DND-41 (cell line): ENCODE data around the gene BCAP31.

Experiments
- ATAC-seq: fragments of 200-7000 bp; cut with Tn5 transposase; 3 replicates; pipeline ENCODE4 v1.9.1; 2021; ENCODE audit warnings: low read depth; ENCODE audit not compliant: insufficient read depth
- DNase-seq: peaks from one replicate; pipeline ENCODE4 v3.0.0-alpha.2; 2020
- H2AFZ ChIP-seq: 2 replicates; pipeline ENCODE4 v1.6.0; 2012; ENCODE audit warnings: low read depth, low read length
- H3K27ac ChIP-seq: 2 replicates; pipeline ENCODE4 v1.5.1; 2012; ENCODE audit warnings: low read length, inconsistent platforms
- H3K27me3 ChIP-seq: fragments of 200-600 bp; sonication (generic); 2 replicates; pipeline ENCODE4 v1.6.0; 2012; ENCODE audit warnings: low read length, mild to moderate bottlenecking, inconsistent platforms; ENCODE audit not compliant: insufficient read depth, poor library complexity
- H3K36me3 ChIP-seq: 2 replicates; pipeline ENCODE4 v1.5.1; 2012; ENCODE audit warnings: low read length, inconsistent platforms; ENCODE audit not compliant: insufficient read depth
- H3K4me1 ChIP-seq: 2 replicates; pipeline ENCODE4 v1.5.1; 2012; ENCODE audit warnings: mild to moderate bottlenecking, low read length; ENCODE audit not compliant: insufficient read depth
- H3K4me2 ChIP-seq: 2 replicates; pipeline ENCODE4 v1.6.0; 2012; ENCODE audit warnings: mild to moderate bottlenecking, moderate library complexity, low read length, inconsistent platforms; ENCODE audit not compliant: insufficient read depth
- H3K4me3 ChIP-seq, 2 experiments: fragments of 200-600 bp in 1 of 2; shearing (Covaris generic) in 1 of 2; 2 replicates each; pipeline ENCODE4 v1.5.1; 2012 to 2016; ENCODE audit warnings: inconsistent platforms in 2 of 2, low read length in 2 of 2, mild to moderate bottlenecking in 2 of 2, low read depth in 1 of 2, moderate library complexity in 1 of 2
- H3K79me2 ChIP-seq: 2 replicates; pipeline ENCODE4 v1.6.0; 2012; ENCODE audit warnings: low read length, inconsistent platforms; ENCODE audit not compliant: insufficient read depth
- H3K9ac ChIP-seq: 2 replicates; pipeline ENCODE4 v1.6.0; 2012; ENCODE audit warnings: low read depth, mild to moderate bottlenecking, inconsistent platforms, low read length, moderate library complexity
- H3K9me3 ChIP-seq: 2 replicates; pipeline ENCODE4 v1.5.1; 2012; ENCODE audit warnings: low read length, moderate library complexity, mild to moderate bottlenecking, inconsistent platforms; ENCODE audit not compliant: insufficient read depth, severe bottlenecking
- H4K20me1 ChIP-seq: 2 replicates; pipeline ENCODE4 v1.6.0; 2012; ENCODE audit warnings: low read length; ENCODE audit not compliant: insufficient read depth
- EZH2 ChIP-seq: IDR thresholded peaks from 3 replicates; pipeline ENCODE4 v1.6.1; 2012; ENCODE audit warnings: borderline replicate concordance, low read depth, mild to moderate bottlenecking, moderate library complexity, low read length, inconsistent platforms; ENCODE audit not compliant: severe bottlenecking
- TF ChIP-seq, protein P1 (sequence below): IDR thresholded peaks from 2 replicates; pipeline ENCODE4 v1.5.1; 2012; ENCODE audit warnings: borderline replicate concordance, low read length, moderate library complexity, mild to moderate bottlenecking; ENCODE audit not compliant: poor library complexity, severe bottlenecking; ENCODE audit errors: extremely low read depth

Gene BCAP31

GRCh38 chrX:153724252-153725038, at the start of gene BCAP31, which contains the start of gene ABCD1:
Gene BCAP31 (minus strand): TSS chrX:153724387. CDS start chrX:153723244, 1,143 bp downstream.
Gene ABCD1 (plus strand): TSS chrX:153724856. CDS start chrX:153725267, 411 bp downstream.
- peaks cover 38% of the 10 kb centered on the region for H3K79me2 ChIP-seq
- peaks cover 32% of the 10 kb centered on the region for H3K36me3 ChIP-seq
- H3K4me2 ChIP-seq: peak within 1 kb of the TSS; percentile 97
- no peaks in the 10 kb centered on the region for H3K27me3 ChIP-seq
- peak within 1 kb of the TSS; percentile 78 for H3K9ac ChIP-seq
- no peaks in the 10 kb centered on the region for H3K9me3 ChIP-seq
- TF ChIP-seq, protein P1, sequence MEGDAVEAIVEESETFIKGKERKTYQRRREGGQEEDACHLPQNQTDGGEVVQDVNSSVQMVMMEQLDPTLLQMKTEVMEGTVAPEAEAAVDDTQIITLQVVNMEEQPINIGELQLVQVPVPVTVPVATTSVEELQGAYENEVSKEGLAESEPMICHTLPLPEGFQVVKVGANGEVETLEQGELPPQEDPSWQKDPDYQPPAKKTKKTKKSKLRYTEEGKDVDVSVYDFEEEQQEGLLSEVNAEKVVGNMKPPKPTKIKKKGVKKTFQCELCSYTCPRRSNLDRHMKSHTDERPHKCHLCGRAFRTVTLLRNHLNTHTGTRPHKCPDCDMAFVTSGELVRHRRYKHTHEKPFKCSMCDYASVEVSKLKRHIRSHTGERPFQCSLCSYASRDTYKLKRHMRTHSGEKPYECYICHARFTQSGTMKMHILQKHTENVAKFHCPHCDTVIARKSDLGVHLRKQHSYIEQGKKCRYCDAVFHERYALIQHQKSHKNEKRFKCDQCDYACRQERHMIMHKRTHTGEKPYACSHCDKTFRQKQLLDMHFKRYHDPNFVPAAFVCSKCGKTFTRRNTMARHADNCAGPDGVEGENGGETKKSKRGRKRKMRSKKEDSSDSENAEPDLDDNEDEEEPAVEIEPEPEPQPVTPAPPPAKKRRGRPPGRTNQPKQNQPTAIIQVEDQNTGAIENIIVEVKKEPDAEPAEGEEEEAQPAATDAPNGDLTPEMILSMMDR: no peak
- TF ChIP-seq EZH2: no peak
- peak within 1 kb of the TSS; percentile 78 for H3K27ac ChIP-seq
- peak within 1 kb of the TSS; percentile 62 to 85; a peak in 3 of 4 replicates for H3K4me3 ChIP-seq
- peak; percentile 83 for ATAC-seq
- peak within 1 kb of the TSS; percentile 52 for H2AFZ ChIP-seq
- DNase-seq: peak; percentile 90
- peaks cover 28% of the 10 kb centered on the region for H4K20me1 ChIP-seq
- H3K4me1 ChIP-seq: peaks cover 24% of the 10 kb centered on the region

DNA sequence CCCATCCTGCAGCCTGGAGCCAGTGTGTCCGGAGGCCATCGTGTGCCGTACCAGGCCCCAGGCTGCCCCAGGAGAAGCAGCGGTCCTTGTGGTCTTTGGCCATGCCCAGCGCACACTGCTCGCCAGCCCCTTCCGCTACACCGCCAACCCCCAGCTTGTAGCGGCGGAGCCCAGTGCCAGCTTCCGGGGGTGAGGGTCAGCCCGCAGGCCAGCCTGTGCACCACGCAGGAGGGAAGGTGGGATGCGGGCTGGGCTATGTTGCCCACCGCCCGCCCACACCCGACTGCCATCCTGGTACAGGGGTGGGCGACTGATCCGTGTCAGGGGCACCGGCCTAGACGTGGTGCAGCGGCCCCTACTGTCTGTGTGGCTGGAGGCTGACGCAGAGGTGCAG, 49.0 kb upstream of the BCAP31 start:
- H3K4me1 ChIP-seq: no peaks in the 10 kb centered on the region
- no peaks in the 10 kb centered on the region for H3K9me3 ChIP-seq
- no peak overlapping the region for H3K27ac ChIP-seq
- H3K79me2 ChIP-seq: no peaks in the 10 kb centered on the region
- H3K27me3 ChIP-seq: no peaks in the 10 kb centered on the region
- no peaks in the 10 kb centered on the region for H4K20me1 ChIP-seq
- ATAC-seq: no peak
- H3K9ac ChIP-seq: no peak overlapping the region
- H3K36me3 ChIP-seq: no peaks in the 10 kb centered on the region
- TF ChIP-seq EZH2: no peak
- no peak overlapping the region for H2AFZ ChIP-seq
- no peak for DNase-seq
- H3K4me3 ChIP-seq: no peak overlapping the region
- no peak overlapping the region for H3K4me2 ChIP-seq

DNA sequence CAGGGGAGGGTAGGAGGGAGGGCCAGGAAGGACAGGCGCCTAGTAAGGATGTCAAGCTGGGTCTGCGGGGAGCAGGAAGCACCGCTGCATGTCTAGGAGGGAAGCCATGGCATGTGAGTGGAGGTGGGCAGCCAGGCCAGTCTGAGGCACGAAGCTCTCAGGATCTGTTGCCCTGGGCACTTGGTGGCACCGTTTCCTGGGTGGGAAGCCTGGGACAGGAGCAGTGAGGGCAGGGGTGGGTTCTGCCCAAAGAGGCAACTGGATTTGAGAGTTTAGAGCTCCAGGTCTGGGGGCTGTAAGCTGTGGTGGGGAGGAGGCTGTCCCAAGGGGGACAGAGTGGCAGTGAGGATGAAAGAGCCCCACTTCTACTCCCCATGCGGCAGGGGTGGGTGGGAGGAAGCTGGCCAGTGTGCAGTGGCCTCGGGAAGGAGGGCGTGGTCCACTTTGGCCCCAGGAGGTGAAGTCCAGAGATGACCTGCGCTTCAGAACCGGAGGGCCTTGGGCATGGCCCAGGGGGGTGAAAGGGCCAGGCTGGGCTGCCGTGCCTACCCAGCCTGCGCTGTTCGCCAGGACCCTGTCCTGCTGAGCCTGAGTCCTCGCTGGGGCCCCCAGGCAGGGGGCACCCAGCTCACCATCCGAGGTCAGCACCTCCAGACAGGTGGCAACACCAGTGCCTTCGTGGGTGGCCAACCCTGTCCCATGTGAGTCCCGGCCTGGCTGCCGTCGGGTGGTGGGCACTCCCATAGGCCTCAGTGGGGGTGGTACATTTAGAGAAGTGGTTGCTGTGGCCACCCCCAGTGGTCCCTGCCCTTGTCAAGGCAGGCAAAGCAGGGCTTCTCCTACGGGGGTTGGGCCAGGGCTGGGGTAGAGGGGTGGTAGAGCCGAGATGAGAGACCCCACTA, 48.4 kb upstream of the BCAP31 start:
- ATAC-seq: no peak
- Histone ChIP-seq H3K4me2 (no peak overlapping the region), H3K9ac (no peak overlapping the region)

More for the DNA sequence above, 48.4 kb upstream of the BCAP31 start:
- no peak overlapping the region for H3K4me3 ChIP-seq
- no peaks in the 10 kb centered on the region for H4K20me1 ChIP-seq
- H3K27ac ChIP-seq: no peak overlapping the region
- no peaks in the 10 kb centered on the region for H3K9me3 ChIP-seq
- H3K36me3 ChIP-seq: no peaks in the 10 kb centered on the region
- no peak overlapping the region for H2AFZ ChIP-seq
- TF ChIP-seq, protein P1: no peak
- TF ChIP-seq EZH2: no peak
- H3K27me3 ChIP-seq: no peaks in the 10 kb centered on the region
- DNase-seq: no peak
- no peaks in the 10 kb centered on the region for H3K4me1 ChIP-seq
- H3K79me2 ChIP-seq: no peaks in the 10 kb centered on the region
